Loucy (cell line): ENCODE results near the gene CAPN9.

Experiments used
- H2AFZ ChIP-seq: fragments of 200-600 bp; sonication (generic); 2 replicates; pipeline ENCODE4 v1.6.0; 2016; ENCODE audit warnings: antibody characterized with exemption, mild to moderate bottlenecking, low read length, moderate library complexity
- H3F3A ChIP-seq: fragments of 200-600 bp; 2 replicates; pipeline ENCODE4 v1.6.0; 2016; ENCODE audit warnings: antibody characterized with exemption, low read depth, mild to moderate bottlenecking
- H3K27me3 ChIP-seq: fragments of 200-600 bp; sonication (generic); 2 replicates; pipeline ENCODE4 v1.6.1; 2014; ENCODE audit warnings: low read length, mild to moderate bottlenecking; ENCODE audit not compliant: insufficient read depth, poor library complexity, severe bottlenecking
- H3K36me3 ChIP-seq: fragments of 200-600 bp; sonication (generic); 2 replicates; pipeline ENCODE4 v1.6.1; 2016; ENCODE audit warnings: low read length; ENCODE audit not compliant: insufficient read depth
- H3K4me1 ChIP-seq: fragments of 200-600 bp; sonication (generic); 2 replicates; pipeline ENCODE4 v1.5.1; 2014; ENCODE audit warnings: low read length, mild to moderate bottlenecking; ENCODE audit not compliant: insufficient read depth, poor library complexity, severe bottlenecking
- H3K4me2 ChIP-seq: fragments of 200-600 bp; sonication (generic); 2 replicates; pipeline ENCODE4 v1.6.0; 2014; ENCODE audit warnings: antibody characterized with exemption, low read length, low read depth, mild to moderate bottlenecking; ENCODE audit not compliant: poor library complexity, severe bottlenecking
- H3K4me3 ChIP-seq: fragments of 200-600 bp; sonication (generic); 2 replicates; pipeline ENCODE4 v1.5.1; 2014; ENCODE audit warnings: low read length, mild to moderate bottlenecking, mixed read lengths; ENCODE audit not compliant: poor library complexity, severe bottlenecking
- H3K79me2 ChIP-seq: fragments of 200-600 bp; sonication (generic); 2 replicates; pipeline ENCODE4 v1.6.1; 2014; ENCODE audit warnings: low read length; ENCODE audit not compliant: insufficient read depth
- H3K9ac ChIP-seq: fragments of 200-600 bp; sonication (generic); 2 replicates; pipeline ENCODE4 v1.6.0; 2014; ENCODE audit warnings: mild to moderate bottlenecking, low read depth, low read length, moderate library complexity; ENCODE audit not compliant: poor library complexity, severe bottlenecking
- H3K9me2 ChIP-seq: fragments of 200-600 bp; sonication (generic); replicated peaks from 2 replicates; pipeline ENCODE4 v1.6.1; 2016; ENCODE audit warnings: low read depth, low read length, mixed read lengths
- H3K9me3 ChIP-seq: fragments of 200-600 bp; sonication (generic); 2 replicates; pipeline ENCODE4 v1.6.1; 2014; ENCODE audit warnings: mild to moderate bottlenecking, antibody characterized with exemption, low read length, low read depth; ENCODE audit not compliant: insufficient read depth
- H4K20me1 ChIP-seq: fragments of 200-600 bp; sonication (generic); 2 replicates; pipeline ENCODE4 v1.6.0; 2014; ENCODE audit warnings: antibody characterized with exemption, low read length, mild to moderate bottlenecking; ENCODE audit not compliant: insufficient read depth, poor library complexity, severe bottlenecking
- CTCF ChIP-seq: fragments of 200-600 bp; sonication (generic); conservative IDR thresholded peaks from 2 replicates; pipeline ENCODE4 v1.5.1; 2014; ENCODE audit warnings: mild to moderate bottlenecking, antibody characterized with exemption, low read length
- EZH2phosphoT487 ChIP-seq: fragments of 200-600 bp; IDR thresholded peaks from 2 replicates; pipeline ENCODE4 v1.6.1; 2018; ENCODE audit warnings: antibody characterized with exemption, mild to moderate bottlenecking, moderate library complexity, borderline replicate concordance

Gene CAPN9

DNA sequence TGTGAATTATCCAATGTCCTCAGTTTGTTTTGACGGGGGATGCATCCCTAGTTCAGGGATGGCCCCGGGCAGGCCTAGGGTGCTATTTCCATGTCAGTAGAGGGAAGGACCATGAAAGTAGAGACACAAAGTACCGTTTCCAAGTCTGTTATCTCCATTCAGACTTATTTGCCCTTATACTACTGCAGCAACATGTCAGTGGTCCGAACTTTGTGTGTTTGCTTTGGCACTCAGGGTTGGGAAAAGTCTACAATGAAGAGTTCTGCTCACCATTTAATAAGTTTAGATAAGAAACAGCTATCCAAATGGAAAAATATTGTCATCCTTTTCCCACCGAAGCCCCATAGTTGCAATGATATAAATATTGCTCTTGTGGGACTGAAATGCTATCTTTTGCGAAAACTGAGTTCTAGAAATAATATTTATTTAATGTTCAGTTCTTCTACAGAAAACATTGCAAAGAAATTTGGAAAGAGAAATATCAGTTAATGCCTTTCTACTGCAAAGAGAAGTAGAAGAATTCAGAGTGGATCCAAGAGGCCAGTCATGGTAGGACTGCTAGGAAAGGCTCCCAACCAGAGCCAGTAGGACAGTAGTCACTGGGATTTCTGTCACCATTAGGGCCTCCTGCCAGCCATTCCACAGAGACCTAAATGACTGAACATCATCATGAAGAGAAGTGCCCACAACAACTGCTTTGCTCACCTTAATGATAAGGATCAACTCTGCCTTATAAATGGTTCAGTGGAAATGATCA is 21.8 kb upstream of the CAPN9 start:
- TF ChIP-seq CTCF, result no peak
- TF ChIP-seq EZH2phosphoT487, result no peak
- no peaks in the 10 kb centered on the region for H3K79me2 ChIP-seq
- no peak overlapping the region for H3K9ac ChIP-seq
- H3K4me2 ChIP-seq, result no peak overlapping the region
- H3K27me3 ChIP-seq, result no peaks in the 10 kb centered on the region
- no peaks in the 10 kb centered on the region for H4K20me1 ChIP-seq
- H2AFZ ChIP-seq, result no peak overlapping the region
- H3K9me3 ChIP-seq, result no peaks in the 10 kb centered on the region; the same call in 1 of the 2 replicates
- no peaks in the 10 kb centered on the region for H3F3A ChIP-seq
- H3K9me2 ChIP-seq, result no peaks in the 10 kb centered on the region
- no peaks in the 10 kb centered on the region for H3K36me3 ChIP-seq
- no peaks in the 10 kb centered on the region for H3K4me1 ChIP-seq
- H3K4me3 ChIP-seq, result no peak overlapping the region

DNA sequence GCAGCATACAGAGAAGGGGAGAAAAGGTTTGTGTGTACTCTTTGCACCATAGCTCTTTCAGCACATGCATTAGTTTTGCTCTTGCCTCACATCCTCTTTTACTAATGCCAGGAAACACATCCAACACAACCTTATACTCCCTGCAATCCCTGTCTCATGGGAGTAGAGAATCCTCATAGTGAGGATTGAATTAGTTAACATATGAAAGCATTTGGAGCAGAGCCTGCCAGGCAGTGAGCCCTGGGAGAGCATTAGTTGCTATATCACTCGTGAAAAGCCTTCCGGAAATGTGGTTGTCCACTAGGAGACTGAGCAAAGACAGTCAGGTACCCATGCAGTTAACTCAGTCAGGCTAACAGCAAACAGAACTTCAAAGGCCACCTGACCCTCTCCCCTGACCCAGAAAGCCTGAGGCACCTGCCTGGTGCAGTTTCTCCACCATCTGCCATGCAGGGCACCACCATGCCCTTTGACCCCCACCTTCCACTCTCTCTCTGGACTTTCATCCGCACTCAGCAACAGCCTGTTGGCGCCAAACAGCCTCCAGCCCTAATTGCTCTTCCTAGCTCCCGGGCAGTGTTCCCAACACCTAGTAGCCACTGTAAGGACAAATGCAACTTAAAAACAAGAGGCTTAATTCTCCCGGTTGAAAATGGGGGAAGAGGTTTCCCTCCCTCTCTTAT is 18.3 kb upstream of the CAPN9 start:
- no peak overlapping the region for H3K9ac ChIP-seq

DNA sequence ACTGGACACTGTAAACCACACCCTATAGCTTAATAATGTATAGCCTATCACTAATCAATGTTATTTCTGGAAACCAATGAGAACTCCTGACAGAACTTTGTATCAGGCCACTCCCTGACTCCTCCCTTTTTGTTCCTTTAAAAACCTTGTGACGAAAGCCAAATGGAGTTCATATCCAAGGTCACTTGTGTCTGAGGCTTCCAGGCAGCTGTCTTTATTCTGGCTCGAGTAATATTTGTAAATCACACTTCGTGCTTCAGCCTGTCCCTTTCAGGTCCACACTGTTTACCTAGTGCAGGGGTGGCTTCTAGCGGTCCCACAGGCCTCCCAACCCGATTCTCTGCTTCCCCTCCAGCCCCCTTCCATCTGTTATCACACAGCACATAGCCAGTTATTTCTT is 16.2 kb upstream of the CAPN9 start:
- H3K4me2 ChIP-seq, result no peak overlapping the region
- no peaks in the 10 kb centered on the region for H3K9me3 ChIP-seq
- H3F3A ChIP-seq, result no peaks in the 10 kb centered on the region
- no peak overlapping the region for H3K9ac ChIP-seq
- no peak overlapping the region for H2AFZ ChIP-seq
- no peak for TF ChIP-seq EZH2phosphoT487
- TF ChIP-seq CTCF, result no peak
- no peaks in the 10 kb centered on the region for H3K79me2 ChIP-seq
- H3K36me3 ChIP-seq, result no peaks in the 10 kb centered on the region
- no peaks in the 10 kb centered on the region for H3K27me3 ChIP-seq
- no peaks in the 10 kb centered on the region for H3K9me2 ChIP-seq
- H3K4me1 ChIP-seq, result no peaks in the 10 kb centered on the region
- no peaks in the 10 kb centered on the region for H4K20me1 ChIP-seq
- H3K4me3 ChIP-seq, result no peak overlapping the region

More for the DNA sequence above, 18.3 kb upstream of the CAPN9 start:
- no peak overlapping the region for H3K4me2 ChIP-seq
- no peaks in the 10 kb centered on the region for H4K20me1 ChIP-seq
- no peaks in the 10 kb centered on the region for H3K9me3 ChIP-seq
- no peak for TF ChIP-seq CTCF
- no peak for TF ChIP-seq EZH2phosphoT487
- no peak overlapping the region for H3K4me3 ChIP-seq
- H2AFZ ChIP-seq, result no peak overlapping the region
- no peaks in the 10 kb centered on the region for H3F3A ChIP-seq
- H3K4me1 ChIP-seq, result no peaks in the 10 kb centered on the region
- H3K9me2 ChIP-seq, result no peaks in the 10 kb centered on the region
- no peaks in the 10 kb centered on the region for H3K36me3 ChIP-seq
- H3K79me2 ChIP-seq, result no peaks in the 10 kb centered on the region
- H3K27me3 ChIP-seq, result no peaks in the 10 kb centered on the region
